Measurements from ENCODE around the gene SPTAN1. TPM values are rescaled to one million over a fixed set of nuclear protein-coding genes. Genes with fewer than 3 reads are reported as not detected.

The SPTAN1 gene
- total RNA-seq, 1 experiment from 2014 or later = 408 TPM

DNA sequence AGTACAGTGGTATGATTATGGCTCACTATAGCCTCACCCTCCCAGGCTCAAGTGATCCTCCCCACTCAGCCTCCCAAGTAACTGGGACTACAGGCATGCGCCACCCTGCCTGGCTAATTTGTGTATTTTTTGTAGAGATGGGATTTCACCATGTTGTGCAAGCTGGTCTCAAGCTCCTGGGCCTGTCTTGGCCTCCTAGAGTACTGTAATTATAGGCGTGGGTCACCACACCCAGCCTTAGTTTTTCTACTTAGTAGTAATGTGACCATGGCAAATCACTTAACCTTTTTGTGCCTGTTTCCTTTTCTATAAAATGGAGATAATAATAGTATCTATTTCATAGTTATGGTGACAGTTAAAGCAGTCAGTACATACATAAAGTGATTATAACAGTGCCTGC is 25.7 kb upstream of the SPTAN1 start:
- H3K9me3 ChIP-seq = no peaks in the 10 kb centered on the region
- TF ChIP-seq, protein P1, sequence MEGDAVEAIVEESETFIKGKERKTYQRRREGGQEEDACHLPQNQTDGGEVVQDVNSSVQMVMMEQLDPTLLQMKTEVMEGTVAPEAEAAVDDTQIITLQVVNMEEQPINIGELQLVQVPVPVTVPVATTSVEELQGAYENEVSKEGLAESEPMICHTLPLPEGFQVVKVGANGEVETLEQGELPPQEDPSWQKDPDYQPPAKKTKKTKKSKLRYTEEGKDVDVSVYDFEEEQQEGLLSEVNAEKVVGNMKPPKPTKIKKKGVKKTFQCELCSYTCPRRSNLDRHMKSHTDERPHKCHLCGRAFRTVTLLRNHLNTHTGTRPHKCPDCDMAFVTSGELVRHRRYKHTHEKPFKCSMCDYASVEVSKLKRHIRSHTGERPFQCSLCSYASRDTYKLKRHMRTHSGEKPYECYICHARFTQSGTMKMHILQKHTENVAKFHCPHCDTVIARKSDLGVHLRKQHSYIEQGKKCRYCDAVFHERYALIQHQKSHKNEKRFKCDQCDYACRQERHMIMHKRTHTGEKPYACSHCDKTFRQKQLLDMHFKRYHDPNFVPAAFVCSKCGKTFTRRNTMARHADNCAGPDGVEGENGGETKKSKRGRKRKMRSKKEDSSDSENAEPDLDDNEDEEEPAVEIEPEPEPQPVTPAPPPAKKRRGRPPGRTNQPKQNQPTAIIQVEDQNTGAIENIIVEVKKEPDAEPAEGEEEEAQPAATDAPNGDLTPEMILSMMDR (IDR thresholded peaks at IDR 0.05; ENCODE audit: insufficient read depth in 1 of 2, low read depth in 1 of 2, low read length in 1 of 2, severe bottlenecking in 1 of 2, unreplicated experiment in 1 of 2) = no peak
- no peaks in the 10 kb centered on the region for H3K4me1 ChIP-seq
- Mint-ChIP-seq H3K27ac (ENCODE audit: unreplicated experiment) (no peak overlapping the region), H3K27me3 (ENCODE audit: insufficient read depth, unreplicated experiment) (no peaks in the 10 kb centered on the region), H3K36me3 (ENCODE audit: insufficient read depth, unreplicated experiment) (peaks cover 52% of the 10 kb centered on the region), H3K4me1 (ENCODE audit: low read depth, unreplicated experiment) (no peaks in the 10 kb centered on the region), H3K9me3 (ENCODE audit: unreplicated experiment) (no peaks in the 10 kb centered on the region), H3K4me3 (ENCODE audit: unreplicated experiment) (no peak overlapping the region)
- no peak for DNase-seq
- intact Hi-C loops (cut with micrococcal nuclease; ENCODE audit: unreplicated experiment) = no loop called here
- BruUV-seq (replicated peaks) = no TSS peak
- H3K36me3 ChIP-seq (ENCODE audit: control insufficient read depth, insufficient read depth, low read length) = peaks cover 2% of the 10 kb centered on the region; the same call in 1 of the 2 replicates
- H3K4me3 ChIP-seq (ENCODE audit: low read depth, low read length) = no peak overlapping the region
- CTCF ChIA-PET = no interaction called here
- POLR2A ChIA-PET = no interaction called here
- H3K27me3 ChIP-seq (replicated peaks; ENCODE audit: control insufficient read depth, insufficient read depth, low read length) = no peaks in the 10 kb centered on the region

DNA sequence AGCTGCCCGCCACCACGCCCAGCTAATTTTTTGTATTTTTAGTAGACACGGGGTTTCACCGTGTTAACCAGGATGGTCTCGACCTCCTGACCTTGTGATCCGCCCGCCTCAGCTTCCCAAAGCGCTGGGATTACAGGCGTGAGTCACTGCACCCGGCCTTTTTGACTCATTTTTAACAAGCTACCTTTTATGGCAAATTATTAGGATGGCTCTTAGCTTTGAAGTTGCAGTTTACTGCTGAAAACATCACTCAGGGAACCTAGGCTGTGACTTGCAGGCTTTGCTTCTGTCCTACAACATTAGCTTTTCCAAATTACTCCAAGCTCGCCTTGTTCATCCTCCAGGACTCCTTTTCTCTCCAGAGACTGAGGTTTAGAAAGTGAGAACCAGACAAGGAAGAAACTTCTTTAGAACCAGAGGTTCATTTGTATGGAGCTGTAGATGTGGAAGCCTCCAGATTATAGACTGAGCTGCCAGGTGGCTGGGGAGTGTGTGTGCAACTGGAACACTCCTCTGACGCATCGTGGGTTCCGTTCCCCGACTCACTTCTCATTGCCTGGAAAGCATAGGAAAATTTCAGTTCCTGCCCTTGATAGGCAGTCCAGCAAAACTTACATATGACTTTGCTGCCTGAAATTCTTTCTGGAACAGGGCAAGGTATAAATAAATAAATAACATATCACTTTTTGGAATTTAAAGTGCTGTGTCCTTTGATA is 23.8 kb upstream of the SPTAN1 start:
- ChIA-PET CTCF (no interaction called here), POLR2A (no interaction called here)
- Mint-ChIP-seq H3K27ac (ENCODE audit: unreplicated experiment) (no peak overlapping the region), H3K4me1 (ENCODE audit: low read depth, unreplicated experiment) (no peaks in the 10 kb centered on the region), H3K36me3 (ENCODE audit: insufficient read depth, unreplicated experiment) (peaks cover 54% of the 10 kb centered on the region), H3K9me3 (ENCODE audit: unreplicated experiment) (no peaks in the 10 kb centered on the region), H3K27me3 (ENCODE audit: insufficient read depth, unreplicated experiment) (no peaks in the 10 kb centered on the region), H3K4me3 (ENCODE audit: unreplicated experiment) (no peak overlapping the region)
- H3K36me3 ChIP-seq (ENCODE audit: control insufficient read depth, insufficient read depth, low read length) = peaks cover 2% of the 10 kb centered on the region
- no peaks in the 10 kb centered on the region for H3K9me3 ChIP-seq
- no peak overlapping the region for H3K4me3 ChIP-seq (ENCODE audit: low read depth, low read length)
- intact Hi-C loops (cut with micrococcal nuclease; ENCODE audit: unreplicated experiment) = no loop called here
- no peaks in the 10 kb centered on the region for H3K4me1 ChIP-seq
- TF ChIP-seq, protein P1 (IDR thresholded peaks at IDR 0.05; ENCODE audit: insufficient read depth in 1 of 2, low read depth in 1 of 2, low read length in 1 of 2, severe bottlenecking in 1 of 2, unreplicated experiment in 1 of 2) = no peak
- no peak for DNase-seq
- H3K27me3 ChIP-seq (replicated peaks; ENCODE audit: control insufficient read depth, insufficient read depth, low read length) = no peaks in the 10 kb centered on the region
- BruUV-seq (replicated peaks) = no TSS peak

DNA sequence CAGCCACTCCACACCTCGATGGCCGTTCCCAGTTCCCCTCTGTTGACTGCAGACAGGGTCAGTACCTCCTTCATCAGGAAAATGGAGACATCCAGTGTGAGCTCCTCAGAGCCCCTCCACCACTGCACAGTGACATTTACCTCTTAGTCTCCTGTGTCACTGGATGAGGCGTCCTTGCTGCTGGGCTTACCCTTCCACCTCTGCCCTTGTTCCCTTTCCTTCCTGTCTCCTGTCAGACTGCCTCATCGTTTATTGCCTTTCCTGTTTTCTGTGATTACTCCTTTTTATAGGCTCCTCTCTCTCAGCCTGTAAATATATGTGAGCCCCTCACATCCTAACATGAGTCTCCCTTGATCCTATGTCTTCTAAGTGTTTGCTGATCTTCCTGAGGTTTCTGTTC is 23.2 kb upstream of the SPTAN1 start:
- H3K27me3 Mint-ChIP-seq (ENCODE audit: insufficient read depth, unreplicated experiment) = no peaks in the 10 kb centered on the region
- no peaks in the 10 kb centered on the region for H3K27me3 ChIP-seq (replicated peaks; ENCODE audit: control insufficient read depth, insufficient read depth, low read length)
- intact Hi-C loops (cut with micrococcal nuclease; ENCODE audit: unreplicated experiment) = no loop called here
- H3K27ac Mint-ChIP-seq (ENCODE audit: unreplicated experiment) = no peak overlapping the region
- peaks cover 52% of the 10 kb centered on the region for H3K36me3 Mint-ChIP-seq (ENCODE audit: insufficient read depth, unreplicated experiment)
- no peak overlapping the region for H3K4me3 ChIP-seq (ENCODE audit: low read depth, low read length)
- ChIA-PET POLR2A (no interaction called here), CTCF (no interaction called here)
- no peaks in the 10 kb centered on the region for H3K4me1 Mint-ChIP-seq (ENCODE audit: low read depth, unreplicated experiment)
- no TSS peak for BruUV-seq (replicated peaks)
- no peaks in the 10 kb centered on the region for H3K9me3 Mint-ChIP-seq (ENCODE audit: unreplicated experiment)
- TF ChIP-seq, protein P1 (IDR thresholded peaks at IDR 0.05; ENCODE audit: insufficient read depth in 1 of 2, low read depth in 1 of 2, low read length in 1 of 2, severe bottlenecking in 1 of 2, unreplicated experiment in 1 of 2) = no peak
- no peaks in the 10 kb centered on the region for H3K9me3 ChIP-seq
- H3K36me3 ChIP-seq (ENCODE audit: control insufficient read depth, insufficient read depth, low read length) = peaks cover 2% of the 10 kb centered on the region
- H3K4me1 ChIP-seq = no peaks in the 10 kb centered on the region
- no peak overlapping the region for H3K4me3 Mint-ChIP-seq (ENCODE audit: unreplicated experiment)
- no peak for DNase-seq
